MCF 10A (cell line): ENCODE measurements around the gene IMMP2L. TPM values are rescaled to one million over a fixed set of nuclear protein-coding genes. Genes with fewer than 3 reads are reported as not detected.

ENCODE experiments used
- BruUV-seq: library from RNA; stranded (reverse); fragments of 400-500 nt; replicated peaks from 2 replicates; lab custom pipeline; 2021; lab: Mats Ljungman, UMichigan
- CTCF ChIA-PET: fragments of 300-600 bp; sonication (Branson Sonifier 250); formaldehyde crosslinking; extraction: SDS; loops from one replicate; lab custom pipeline; 2021; ENCODE audit warnings: antibody characterized with exemption, inconsistent platforms; lab: Yijun Ruan, JAX
- POLR2A ChIA-PET: fragments of 300-600, 350-650 bp; sonication (Branson Sonifier 250); formaldehyde crosslinking; extraction: SDS; loops from one replicate; lab custom pipeline; 2020; ENCODE audit warnings: antibody characterized with exemption, inconsistent platforms; lab: Yijun Ruan, JAX
- DNase-seq: peaks from one replicate; pipeline ENCODE4 v3.0.0-alpha.2; 2018; ENCODE audit not compliant: unreplicated experiment
- H3K27ac Mint-ChIP-seq: one replicate; pipeline ENCODE4 v1.8.0; 2022; ENCODE audit warnings: mild to moderate bottlenecking, low read depth, mixed read lengths; ENCODE audit not compliant: unreplicated experiment
- H3K27me3 Mint-ChIP-seq: one replicate; pipeline ENCODE4 v1.8.0; 2022; ENCODE audit warnings: mixed read lengths; ENCODE audit not compliant: insufficient read depth, unreplicated experiment
- H3K36me3 Mint-ChIP-seq: one replicate; pipeline ENCODE4 v1.8.0; 2022; ENCODE audit warnings: mild to moderate bottlenecking, moderate library complexity, mixed read lengths; ENCODE audit not compliant: insufficient read depth, unreplicated experiment
- H3K4me1 Mint-ChIP-seq: one replicate; pipeline ENCODE4 v1.8.0; 2022; ENCODE audit warnings: mixed read lengths; ENCODE audit not compliant: insufficient read depth, unreplicated experiment
- H3K4me3 Mint-ChIP-seq: one replicate; pipeline ENCODE4 v1.8.0; 2022; ENCODE audit warnings: mild to moderate bottlenecking, moderate library complexity, mixed read lengths; ENCODE audit not compliant: unreplicated experiment
- H3K9me3 Mint-ChIP-seq: one replicate; pipeline ENCODE4 v1.8.0; 2022; ENCODE audit warnings: mixed read lengths; ENCODE audit not compliant: unreplicated experiment
- CTCF ChIP-seq: fragments of 200-600 bp; IDR thresholded peaks from one replicate; pipeline ENCODE4 v1.8.0; 2022; ENCODE audit warnings: antibody characterized with exemption, mild to moderate bottlenecking; ENCODE audit not compliant: unreplicated experiment
- intact Hi-C: fragments of 100-400 bp; cut with micrococcal nuclease; formaldehyde crosslinking; loops from 2 replicates; pipeline ENCODE4 v1.14.1; 2022
- total RNA-seq: library from RNA; stranded (reverse); gene quantifications from 2 replicates; pipeline ENCODE4 v1.2.3, GENCODE V29; 2022

Gene IMMP2L
- total RNA-seq, 1 experiment from 2014 or later: 23.7 TPM

- ChIA-PET POLR2A (interaction anchor here (0.7 kb wide), 1 partner anchor 31 kb away, joined by 3 read pairs; no protein-coding TSS in a partner anchor), CTCF (interaction anchor here (0.6 kb wide), 1 partner anchor 645 kb away, joined by 4 read pairs; no protein-coding TSS in a partner anchor)
- H3K27ac Mint-ChIP-seq: no peak overlapping the region
- no peak for TF ChIP-seq CTCF
- no peaks in the 10 kb centered on the region for H3K27me3 Mint-ChIP-seq
- no peak overlapping the region for H3K4me3 Mint-ChIP-seq
- no TSS peak for BruUV-seq
- no peak for DNase-seq
- intact Hi-C loops: no loop called here
- no peaks in the 10 kb centered on the region for H3K36me3 Mint-ChIP-seq
- no peaks in the 10 kb centered on the region for H3K4me1 Mint-ChIP-seq
- no peaks in the 10 kb centered on the region for H3K9me3 Mint-ChIP-seq
Measured at GRCh38 chr7:110637252-110637651, 925.0 kb downstream of the IMMP2L start.

GRCh38 chr7:110633313-110633712 lies 929.0 kb downstream of the IMMP2L start:
- no peak for TF ChIP-seq CTCF
- BruUV-seq: no TSS peak
- Mint-ChIP-seq H3K36me3 (no peaks in the 10 kb centered on the region), H3K4me1 (no peaks in the 10 kb centered on the region), H3K9me3 (no peaks in the 10 kb centered on the region), H3K27ac (no peak overlapping the region), H3K27me3 (no peaks in the 10 kb centered on the region), H3K4me3 (no peak overlapping the region)
- ChIA-PET CTCF (no interaction called here), POLR2A (no interaction called here)
- no peak for DNase-seq
- intact Hi-C loops: no loop called here

- Mint-ChIP-seq H3K27me3 (no peaks in the 10 kb centered on the region), H3K4me3 (no peak overlapping the region), H3K4me1 (no peaks in the 10 kb centered on the region), H3K27ac (no peak overlapping the region), H3K36me3 (no peaks in the 10 kb centered on the region), H3K9me3 (no peaks in the 10 kb centered on the region)
- POLR2A ChIA-PET: interaction anchor here (0.7 kb wide), 1 partner anchor 252 kb away, joined by 4 read pairs; no protein-coding TSS in a partner anchor
- intact Hi-C loops: no loop called here
- CTCF ChIA-PET: interaction anchor here (0.5 to 0.8 kb wide), 3 partner anchors 10 to 1049 kb away, joined by 3 read pairs; no protein-coding TSS in a partner anchor
- BruUV-seq: no TSS peak
- DNase-seq: no peak
- TF ChIP-seq CTCF: no peak
Measured at GRCh38 chr7:110626414-110626813, 935.9 kb downstream of the IMMP2L start.

GRCh38 chr7:110625294-110625693 lies 937.0 kb downstream of the IMMP2L start:
- Mint-ChIP-seq H3K27me3 (no peaks in the 10 kb centered on the region), H3K4me1 (no peaks in the 10 kb centered on the region), H3K4me3 (no peak overlapping the region), H3K36me3 (no peaks in the 10 kb centered on the region), H3K27ac (no peak overlapping the region), H3K9me3 (no peaks in the 10 kb centered on the region)
- ChIA-PET POLR2A (no interaction called here), CTCF (no interaction called here)
- no peak for DNase-seq
- intact Hi-C loops: no loop called here
- no peak for TF ChIP-seq CTCF
- BruUV-seq: no TSS peak
